GM23248 (cell line): Measurements from ENCODE around the gene MMP15.

Experiments
- EZH2 ChIP-seq: fragments of 200-600 bp; sonication (generic); IDR thresholded peaks from 2 replicates; pipeline ENCODE4 v1.6.1; 2018; ENCODE audit warnings: antibody characterized with exemption, mild to moderate bottlenecking; ENCODE audit not compliant: insufficient read depth, poor library complexity, severe bottlenecking
- EZH2phosphoT487 ChIP-seq: fragments of 200-600 bp; sonication (generic); IDR thresholded peaks from 2 replicates; pipeline ENCODE4 v1.6.1; 2018; ENCODE audit warnings: antibody characterized with exemption, moderate library complexity, mild to moderate bottlenecking, low read depth; ENCODE audit not compliant: insufficient read depth

- TF ChIP-seq EZH2phosphoT487: no peak
- TF ChIP-seq EZH2: no peak
Observed at GRCh38 chr16:58027161-58027915, 1.8 kb downstream of the MMP15 start.
